Fibroblast of mammary gland (primary cell): ENCODE results near the gene RFTN2.
A peak's percentile ranks its signal among the peaks of the same experiment; 100 is the strongest.

Experiments
- DNase-seq: peaks from one replicate; pipeline ENCODE4 v3.0.0-alpha.2; 2010; ENCODE audit warnings: low read depth
- H3K4me3 ChIP-seq: 2 replicates; pipeline ENCODE4 v1.5.1; 2011; ENCODE audit warnings: low read depth, mild to moderate bottlenecking, low read length, moderate library complexity; ENCODE audit not compliant: control insufficient read depth
- CTCF ChIP-seq: conservative IDR thresholded peaks from 2 replicates; pipeline ENCODE4 v1.5.1; 2011; ENCODE audit warnings: low read depth, low read length, inconsistent platforms; ENCODE audit not compliant: control insufficient read depth, insufficient read depth

RFTN2 gene

GRCh38 chr2:197604117-197604860 lies 71.1 kb downstream of the RFTN2 start:
- no peak overlapping the region for H3K4me3 ChIP-seq
- DNase-seq: no peak
- TF ChIP-seq CTCF: no peak

- H3K4me3 ChIP-seq: no peak overlapping the region
- no peak for DNase-seq
- TF ChIP-seq CTCF: no peak
These were observed 73.7 kb downstream of the RFTN2 start for GRCh38 chr2:197601726-197602125.

GRCh38 chr2:197600306-197600705 lies 75.1 kb downstream of the RFTN2 start:
- no peak for TF ChIP-seq CTCF
- no peak for DNase-seq
- no peak overlapping the region for H3K4me3 ChIP-seq

- peak; percentile 71 for DNase-seq
- TF ChIP-seq CTCF: peak; percentile 48
- H3K4me3 ChIP-seq: no peak overlapping the region
These were observed 76.0 kb downstream of the RFTN2 start for GRCh38 chr2:197599285-197599965.

- DNase-seq: no peak
- no peak for TF ChIP-seq CTCF
- H3K4me3 ChIP-seq: no peak overlapping the region
These were observed 76.9 kb downstream of the RFTN2 start for GRCh38 chr2:197598450-197598849.

GRCh38 chr2:197597166-197597565 lies 78.2 kb downstream of the RFTN2 start:
- no peak overlapping the region for H3K4me3 ChIP-seq
- TF ChIP-seq CTCF: no peak
- DNase-seq: no peak

- no peak for DNase-seq
- no peak for TF ChIP-seq CTCF
- no peak overlapping the region for H3K4me3 ChIP-seq
These were observed 78.6 kb downstream of the RFTN2 start for GRCh38 chr2:197596766-197597165.
